ENCODE data around the gene CTDSPL. TPM values are rescaled to one million over a fixed set of nuclear protein-coding genes. Genes with fewer than 3 reads are reported as not detected.

Gene CTDSPL
- total and polyA plus RNA-seq, 4 donors = 8.4 to 17.2 (median 14.2) TPM

- DNase-seq (ENCODE audit: low spot score) = no peak
- peaks cover 12 to 22% (median 17%) of the 10 kb centered on the region in 4 donors for H3K4me1 ChIP-seq (ENCODE audit: control insufficient read depth in 4 of 4, insufficient read depth in 4 of 4, low read length in 3 of 4)
- no peaks in the 10 kb centered on the region for H3K9me3 ChIP-seq (ENCODE audit: control insufficient read depth in 4 of 4, low read length in 3 of 4)
- H3K9ac ChIP-seq (ENCODE audit: low read depth in 1 of 2, low read length in 2 of 2) = no peak overlapping the region
- H3K27me3 ChIP-seq (ENCODE audit: control insufficient read depth in 4 of 4, insufficient read depth in 4 of 4, low read length in 3 of 4) = no peaks in the 10 kb centered on the region
- WGBS = 90% methylated on average over 6 of the region's 6 CpGs
- H3K27ac ChIP-seq (ENCODE audit: low read depth in 1 of 2, low read length in 2 of 2) = no peak overlapping the region
- TF ChIP-seq REST (IDR thresholded peaks at IDR 0.05) = no peak
- no peak for TF ChIP-seq ZBTB33 (IDR thresholded peaks at IDR 0.05)
- TF ChIP-seq RXRA (IDR thresholded peaks at IDR 0.05) = no peak
- TF ChIP-seq EGR1 (IDR thresholded peaks at IDR 0.05; ENCODE audit: low read depth in 2 of 2) = no peak
- no peak for TF ChIP-seq FOXA2 (IDR thresholded peaks at IDR 0.05)
- TF ChIP-seq MAX (IDR thresholded peaks at IDR 0.05) = no peak
- no peak overlapping the region for H3K4me3 ChIP-seq (ENCODE audit: low read depth in 1 of 3, low read length in 3 of 3)
- no peaks in the 10 kb centered on the region for H3K36me3 ChIP-seq (ENCODE audit: control insufficient read depth in 4 of 4, insufficient read depth in 3 of 4, low read depth in 1 of 4, low read length in 3 of 4)
Measured at GRCh38 chr3:37937156-37937555, 75.5 kb downstream of the CTDSPL start.

- Histone ChIP-seq H3K27ac (ENCODE audit: low read depth in 1 of 2, low read length in 2 of 2) (no peak overlapping the region), H3K4me3 (ENCODE audit: low read depth in 1 of 3, low read length in 3 of 3) (no peak overlapping the region), H3K27me3 (ENCODE audit: control insufficient read depth in 4 of 4, insufficient read depth in 4 of 4, low read length in 3 of 4) (no peaks in the 10 kb centered on the region), H3K36me3 (ENCODE audit: control insufficient read depth in 4 of 4, insufficient read depth in 3 of 4, low read depth in 1 of 4, low read length in 3 of 4) (no peaks in the 10 kb centered on the region), H3K9ac (ENCODE audit: low read depth in 1 of 2, low read length in 2 of 2) (no peak overlapping the region), H3K4me1 (ENCODE audit: control insufficient read depth in 4 of 4, insufficient read depth in 4 of 4, low read length in 3 of 4) (peaks cover 12 to 20% (median 17%) of the 10 kb centered on the region in 4 donors), H3K9me3 (ENCODE audit: control insufficient read depth in 4 of 4, low read length in 3 of 4) (no peaks in the 10 kb centered on the region)
- TF ChIP-seq SP1 (IDR thresholded peaks at IDR 0.05) (no peak), RAD21 (IDR thresholded peaks at IDR 0.05) (no peak), HNF4A (conservative IDR thresholded peaks at IDR 0.05) (no peak), MAX (IDR thresholded peaks at IDR 0.05) (no peak), TAF1 (conservative IDR thresholded peaks at IDR 0.05) (no peak), ZBTB33 (IDR thresholded peaks at IDR 0.05) (no peak), RXRA (IDR thresholded peaks at IDR 0.05) (no peak), REST (IDR thresholded peaks at IDR 0.05) (no peak), NR2F2 (IDR thresholded peaks at IDR 0.05) (no peak), FOXA2 (IDR thresholded peaks at IDR 0.05) (no peak), YY1 (IDR thresholded peaks at IDR 0.05) (no peak), ATF3 (IDR thresholded peaks at IDR 0.05) (no peak), EGR1 (IDR thresholded peaks at IDR 0.05; ENCODE audit: low read depth in 2 of 2) (no peak), CTCF (IDR thresholded peaks at IDR 0.05; ENCODE audit: low read depth, low read length, missing input control) (no peak), JUND (IDR thresholded peaks at IDR 0.05) (no peak), HNF4G (IDR thresholded peaks at IDR 0.05) (no peak)
- WGBS = 89% methylated on average over 2 of the region's 2 CpGs
- DNase-seq (ENCODE audit: low spot score) = no peak
Measured at GRCh38 chr3:37938011-37938410, 76.3 kb downstream of the CTDSPL start.
